K562 (cell line): ENCODE data around the gene RAVER2.

Source experiments
- CBX5 ChIP-seq: IDR thresholded peaks from 2 replicates; pipeline ENCODE4 v1.6.1; 2014; ENCODE audit warnings: low read depth, borderline replicate concordance
- MTA3 ChIP-seq: fragments of 450-650 bp; formaldehyde crosslinking; IDR thresholded peaks from 2 replicates; pipeline ENCODE4 v1.6.1; 2017; ENCODE audit warnings: mild to moderate bottlenecking, borderline replicate concordance
- POLR2AphosphoS5 ChIP-seq: IDR thresholded peaks from 2 replicates; pipeline ENCODE4 v1.6.1; 2011; ENCODE audit warnings: mild to moderate bottlenecking, low read depth, low read length, moderate library complexity; ENCODE audit not compliant: control insufficient read depth, insufficient read depth
- RAD51 ChIP-seq: fragments of 450-650 bp; IDR thresholded peaks from 2 replicates; pipeline ENCODE4 v1.7.1; 2016; ENCODE audit warnings: low read depth, mild to moderate bottlenecking, borderline replicate concordance
- RBFOX2 ChIP-seq: fragments of 200-400 bp; formaldehyde crosslinking; IDR thresholded peaks from 2 replicates; pipeline ENCODE4 v1.6.1; 2017; ENCODE audit warnings: low read depth, mild to moderate bottlenecking, low read length, moderate library complexity
- TBP ChIP-seq: optimal IDR thresholded peaks from 2 replicates; pipeline ENCODE3; 2011; ENCODE audit warnings: low read depth, low read length, improper control_type of control experiment
- ZHX1 ChIP-seq: fragments of 150-350 bp; conservative IDR thresholded peaks from 2 replicates; pipeline ENCODE4 v1.6.1; 2014; ENCODE audit warnings: low read length
- ZNF398 ChIP-seq: fragments of 250-450 bp; sonication (Bioruptor Pico); IDR thresholded peaks from 2 replicates; pipeline ENCODE4 v1.8.0; 2021; ENCODE audit warnings: moderate library complexity, mild to moderate bottlenecking, inconsistent platforms

GRCh38 chr1:64701886-64702285 lies 43.0 kb upstream of the RAVER2 start:
- TF ChIP-seq RBFOX2 (no peak), POLR2AphosphoS5 (no peak), CBX5 (no peak), RAD51 (no peak), ZHX1 (no peak), TBP (no peak), MTA3 (no peak), ZNF398 (CRISPR knock-in tag) (no peak)
